Measurements from ENCODE around the gene PUS1.
A peak's percentile ranks its signal among the peaks of the same experiment; 100 is the strongest.

PUS1 gene

GRCh38 chr12:131895640-131896079 lies 33.4 kb upstream of the PUS1 start:
- no peaks in the 10 kb centered on the region for H3K27me3 ChIP-seq (ENCODE audit: insufficient read depth, low read length, poor library complexity)
- H3K79me2 ChIP-seq (ENCODE audit: insufficient read depth, low read length): peaks cover 56% of the 10 kb centered on the region
- H3K4me3 ChIP-seq (ENCODE audit: low read depth in 1 of 2, low read length in 2 of 2): peak overlapping the region; percentile 56 to 67; a peak in 3 of 4 replicates
- ATAC-seq (ENCODE audit: insufficient read depth, low read depth) (peak; percentile 30), DNase-seq (peak; percentile 55)
- no peak overlapping the region for H2AFZ ChIP-seq (ENCODE audit: low read depth, low read length)
- H3K4me1 ChIP-seq (ENCODE audit: insufficient read depth, low read length): peaks cover 34% of the 10 kb centered on the region
- peaks cover 37% of the 10 kb centered on the region for H4K20me1 ChIP-seq (ENCODE audit: insufficient read depth, low read length)
- H3K4me2 ChIP-seq (ENCODE audit: insufficient read depth, low read length): peak overlapping the region; percentile 87
- TF ChIP-seq EZH2 (IDR thresholded peaks at IDR 0.05; ENCODE audit: borderline replicate concordance, low read depth, low read length, severe bottlenecking) (no peak), CTCF (IDR thresholded peaks at IDR 0.05; ENCODE audit: borderline replicate concordance, extremely low read depth, low read length, poor library complexity, severe bottlenecking) (no peak)
- peaks cover 37% of the 10 kb centered on the region for H3K36me3 ChIP-seq (ENCODE audit: insufficient read depth, low read length)
- peak overlapping the region; percentile 75 for H3K27ac ChIP-seq (ENCODE audit: low read length)
- H3K9me3 ChIP-seq (ENCODE audit: insufficient read depth, low read length, severe bottlenecking): no peaks in the 10 kb centered on the region
- H3K9ac ChIP-seq (ENCODE audit: low read depth, low read length): peak overlapping the region; percentile 68

GRCh38 chr12:131896080-131896810 lies 32.8 kb upstream of the PUS1 start:
- peak; percentile 30 for ATAC-seq (ENCODE audit: insufficient read depth, low read depth)
- TF ChIP-seq EZH2 (IDR thresholded peaks at IDR 0.05; ENCODE audit: borderline replicate concordance, low read depth, low read length, severe bottlenecking) (no peak), CTCF (IDR thresholded peaks at IDR 0.05; ENCODE audit: borderline replicate concordance, extremely low read depth, low read length, poor library complexity, severe bottlenecking) (no peak)
- Histone ChIP-seq H3K9ac (ENCODE audit: low read depth, low read length) (peak overlapping the region; percentile 68), H3K36me3 (ENCODE audit: insufficient read depth, low read length) (peaks cover 38% of the 10 kb centered on the region), H4K20me1 (ENCODE audit: insufficient read depth, low read length) (peaks cover 39% of the 10 kb centered on the region), H3K79me2 (ENCODE audit: insufficient read depth, low read length) (peaks cover 59% of the 10 kb centered on the region), H3K4me1 (ENCODE audit: insufficient read depth, low read length) (peaks cover 34% of the 10 kb centered on the region), H3K27me3 (ENCODE audit: insufficient read depth, low read length, poor library complexity) (no peaks in the 10 kb centered on the region), H3K4me3 (ENCODE audit: low read depth in 1 of 2, low read length in 2 of 2) (peak overlapping the region; percentile 56 to 67; a peak in 3 of 4 replicates), H3K4me2 (ENCODE audit: insufficient read depth, low read length) (peak overlapping the region; percentile 87), H2AFZ (ENCODE audit: low read depth, low read length) (no peak overlapping the region), H3K9me3 (ENCODE audit: insufficient read depth, low read length, severe bottlenecking) (no peaks in the 10 kb centered on the region), H3K27ac (ENCODE audit: low read length) (peak overlapping the region; percentile 75)
- DNase-seq: peak; percentile 58

- DNase-seq (peak; percentile 86), ATAC-seq (ENCODE audit: insufficient read depth, low read depth) (peak; percentile 72)
- peak overlapping the region; percentile 87 for H3K4me2 ChIP-seq (ENCODE audit: insufficient read depth, low read length)
- peaks cover 65% of the 10 kb centered on the region for H3K79me2 ChIP-seq (ENCODE audit: insufficient read depth, low read length)
- H2AFZ ChIP-seq (ENCODE audit: low read depth, low read length): no peak overlapping the region
- TF ChIP-seq EZH2 (IDR thresholded peaks at IDR 0.05; ENCODE audit: borderline replicate concordance, low read depth, low read length, severe bottlenecking) (no peak), CTCF (IDR thresholded peaks at IDR 0.05; ENCODE audit: borderline replicate concordance, extremely low read depth, low read length, poor library complexity, severe bottlenecking) (peak; percentile 5)
- no peaks in the 10 kb centered on the region for H3K27me3 ChIP-seq (ENCODE audit: insufficient read depth, low read length, poor library complexity)
- peak overlapping the region; percentile 56 to 67; a peak in 2 of 4 replicates for H3K4me3 ChIP-seq (ENCODE audit: low read depth in 1 of 2, low read length in 2 of 2)
- peak overlapping the region; percentile 75 for H3K27ac ChIP-seq (ENCODE audit: low read length)
- H3K9me3 ChIP-seq (ENCODE audit: insufficient read depth, low read length, severe bottlenecking): no peaks in the 10 kb centered on the region
- H3K4me1 ChIP-seq (ENCODE audit: insufficient read depth, low read length): peaks cover 34% of the 10 kb centered on the region
- H3K9ac ChIP-seq (ENCODE audit: low read depth, low read length): peak overlapping the region; percentile 68
- peaks cover 45% of the 10 kb centered on the region for H4K20me1 ChIP-seq (ENCODE audit: insufficient read depth, low read length)
- H3K36me3 ChIP-seq (ENCODE audit: insufficient read depth, low read length): peaks cover 43% of the 10 kb centered on the region
These were observed 32.2 kb upstream of the PUS1 start for GRCh38 chr12:131896811-131897270.
